ENCODE results near the gene HSPA6.
"Not testable (repeated sequence)": the region's sequence is repeated elsewhere in the genome, so short reads cannot be mapped to it uniquely, and the experiment has no call there.

DNA sequence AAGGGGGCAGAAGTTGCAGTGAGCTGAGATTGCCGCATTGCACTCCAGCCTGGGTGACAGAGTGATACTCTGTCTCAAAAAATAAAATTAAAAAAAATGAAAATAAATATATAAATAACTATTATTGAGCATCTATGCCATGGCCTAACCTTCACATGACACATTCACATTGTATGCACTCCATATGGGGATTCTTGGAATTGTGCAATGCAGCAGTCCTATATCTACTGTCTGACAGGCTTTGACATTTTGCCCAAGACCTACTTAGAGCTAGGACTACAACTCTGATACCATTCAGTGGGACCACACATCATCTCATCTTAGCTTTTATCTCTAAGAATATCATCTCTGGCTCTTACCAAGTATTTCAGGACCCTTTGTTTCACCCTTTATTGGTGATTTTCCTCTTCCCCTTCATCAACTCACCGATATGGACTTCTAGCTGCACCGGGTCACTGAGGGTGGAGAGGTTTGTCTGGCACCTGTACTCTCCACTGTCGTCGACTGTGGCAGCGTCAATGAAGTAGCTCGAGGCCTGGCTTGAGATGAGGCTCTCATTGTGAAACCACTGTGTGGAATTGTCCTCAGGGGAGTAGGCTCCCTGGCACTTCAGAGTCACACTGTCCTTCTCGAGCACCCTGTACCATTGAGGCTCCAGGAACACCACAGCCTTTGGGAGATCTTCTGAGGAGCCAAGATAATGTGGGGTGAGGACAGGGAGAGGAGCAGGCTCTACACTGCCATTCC is 23.8 kb downstream of the HSPA6 start:
- TF ChIP-seq, protein P1, sequence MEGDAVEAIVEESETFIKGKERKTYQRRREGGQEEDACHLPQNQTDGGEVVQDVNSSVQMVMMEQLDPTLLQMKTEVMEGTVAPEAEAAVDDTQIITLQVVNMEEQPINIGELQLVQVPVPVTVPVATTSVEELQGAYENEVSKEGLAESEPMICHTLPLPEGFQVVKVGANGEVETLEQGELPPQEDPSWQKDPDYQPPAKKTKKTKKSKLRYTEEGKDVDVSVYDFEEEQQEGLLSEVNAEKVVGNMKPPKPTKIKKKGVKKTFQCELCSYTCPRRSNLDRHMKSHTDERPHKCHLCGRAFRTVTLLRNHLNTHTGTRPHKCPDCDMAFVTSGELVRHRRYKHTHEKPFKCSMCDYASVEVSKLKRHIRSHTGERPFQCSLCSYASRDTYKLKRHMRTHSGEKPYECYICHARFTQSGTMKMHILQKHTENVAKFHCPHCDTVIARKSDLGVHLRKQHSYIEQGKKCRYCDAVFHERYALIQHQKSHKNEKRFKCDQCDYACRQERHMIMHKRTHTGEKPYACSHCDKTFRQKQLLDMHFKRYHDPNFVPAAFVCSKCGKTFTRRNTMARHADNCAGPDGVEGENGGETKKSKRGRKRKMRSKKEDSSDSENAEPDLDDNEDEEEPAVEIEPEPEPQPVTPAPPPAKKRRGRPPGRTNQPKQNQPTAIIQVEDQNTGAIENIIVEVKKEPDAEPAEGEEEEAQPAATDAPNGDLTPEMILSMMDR (conservative IDR thresholded peaks at IDR 0.05; ENCODE audit: low read depth in 2 of 2), result not testable (repeated sequence)
- TF ChIP-seq POLR2AphosphoS5 (IDR thresholded peaks at IDR 0.05; ENCODE audit: low read depth); EZH2phosphoT487 (IDR thresholded peaks at IDR 0.05; ENCODE audit: unreplicated experiment); EZH2 (IDR thresholded peaks at IDR 0.05; ENCODE audit: low read depth, unreplicated experiment); ZNF331 (CRISPR knock-in tag; IDR thresholded peaks at IDR 0.05; ENCODE audit: low read depth): not testable (repeated sequence)
- TF ChIP-seq, protein P2, sequence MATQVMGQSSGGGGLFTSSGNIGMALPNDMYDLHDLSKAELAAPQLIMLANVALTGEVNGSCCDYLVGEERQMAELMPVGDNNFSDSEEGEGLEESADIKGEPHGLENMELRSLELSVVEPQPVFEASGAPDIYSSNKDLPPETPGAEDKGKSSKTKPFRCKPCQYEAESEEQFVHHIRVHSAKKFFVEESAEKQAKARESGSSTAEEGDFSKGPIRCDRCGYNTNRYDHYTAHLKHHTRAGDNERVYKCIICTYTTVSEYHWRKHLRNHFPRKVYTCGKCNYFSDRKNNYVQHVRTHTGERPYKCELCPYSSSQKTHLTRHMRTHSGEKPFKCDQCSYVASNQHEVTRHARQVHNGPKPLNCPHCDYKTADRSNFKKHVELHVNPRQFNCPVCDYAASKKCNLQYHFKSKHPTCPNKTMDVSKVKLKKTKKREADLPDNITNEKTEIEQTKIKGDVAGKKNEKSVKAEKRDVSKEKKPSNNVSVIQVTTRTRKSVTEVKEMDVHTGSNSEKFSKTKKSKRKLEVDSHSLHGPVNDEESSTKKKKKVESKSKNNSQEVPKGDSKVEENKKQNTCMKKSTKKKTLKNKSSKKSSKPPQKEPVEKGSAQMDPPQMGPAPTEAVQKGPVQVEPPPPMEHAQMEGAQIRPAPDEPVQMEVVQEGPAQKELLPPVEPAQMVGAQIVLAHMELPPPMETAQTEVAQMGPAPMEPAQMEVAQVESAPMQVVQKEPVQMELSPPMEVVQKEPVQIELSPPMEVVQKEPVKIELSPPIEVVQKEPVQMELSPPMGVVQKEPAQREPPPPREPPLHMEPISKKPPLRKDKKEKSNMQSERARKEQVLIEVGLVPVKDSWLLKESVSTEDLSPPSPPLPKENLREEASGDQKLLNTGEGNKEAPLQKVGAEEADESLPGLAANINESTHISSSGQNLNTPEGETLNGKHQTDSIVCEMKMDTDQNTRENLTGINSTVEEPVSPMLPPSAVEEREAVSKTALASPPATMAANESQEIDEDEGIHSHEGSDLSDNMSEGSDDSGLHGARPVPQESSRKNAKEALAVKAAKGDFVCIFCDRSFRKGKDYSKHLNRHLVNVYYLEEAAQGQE (IDR thresholded peaks at IDR 0.05; ENCODE audit: unreplicated experiment), result not testable (repeated sequence)
- TF ChIP-seq, protein P3, sequence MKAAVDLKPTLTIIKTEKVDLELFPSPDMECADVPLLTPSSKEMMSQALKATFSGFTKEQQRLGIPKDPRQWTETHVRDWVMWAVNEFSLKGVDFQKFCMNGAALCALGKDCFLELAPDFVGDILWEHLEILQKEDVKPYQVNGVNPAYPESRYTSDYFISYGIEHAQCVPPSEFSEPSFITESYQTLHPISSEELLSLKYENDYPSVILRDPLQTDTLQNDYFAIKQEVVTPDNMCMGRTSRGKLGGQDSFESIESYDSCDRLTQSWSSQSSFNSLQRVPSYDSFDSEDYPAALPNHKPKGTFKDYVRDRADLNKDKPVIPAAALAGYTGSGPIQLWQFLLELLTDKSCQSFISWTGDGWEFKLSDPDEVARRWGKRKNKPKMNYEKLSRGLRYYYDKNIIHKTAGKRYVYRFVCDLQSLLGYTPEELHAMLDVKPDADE (IDR thresholded peaks at IDR 0.05), result not testable (repeated sequence)

Data from GM23338 (cell line).